Measurements from ENCODE around the gene SVEP1.

DNA sequence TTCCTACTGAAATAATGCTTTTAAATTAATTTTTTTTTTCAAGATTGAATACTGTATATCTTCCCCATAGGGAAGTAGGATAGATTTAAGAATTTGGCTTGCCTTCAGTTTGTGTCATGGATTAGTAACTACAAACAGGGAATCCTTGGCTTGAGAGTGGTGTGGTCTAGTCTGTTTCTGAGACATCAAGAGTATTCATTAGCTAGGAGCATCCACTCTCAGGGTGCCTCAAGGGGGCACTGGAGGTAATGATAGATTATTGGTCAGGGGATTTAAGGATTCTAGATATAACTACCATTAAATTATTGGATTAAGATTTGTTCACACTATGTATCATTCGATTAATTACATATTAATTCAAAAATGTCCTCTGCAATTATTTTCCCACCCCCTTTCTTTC, 150.1 kb downstream of the SVEP1 start:
- TF ChIP-seq, protein P1, sequence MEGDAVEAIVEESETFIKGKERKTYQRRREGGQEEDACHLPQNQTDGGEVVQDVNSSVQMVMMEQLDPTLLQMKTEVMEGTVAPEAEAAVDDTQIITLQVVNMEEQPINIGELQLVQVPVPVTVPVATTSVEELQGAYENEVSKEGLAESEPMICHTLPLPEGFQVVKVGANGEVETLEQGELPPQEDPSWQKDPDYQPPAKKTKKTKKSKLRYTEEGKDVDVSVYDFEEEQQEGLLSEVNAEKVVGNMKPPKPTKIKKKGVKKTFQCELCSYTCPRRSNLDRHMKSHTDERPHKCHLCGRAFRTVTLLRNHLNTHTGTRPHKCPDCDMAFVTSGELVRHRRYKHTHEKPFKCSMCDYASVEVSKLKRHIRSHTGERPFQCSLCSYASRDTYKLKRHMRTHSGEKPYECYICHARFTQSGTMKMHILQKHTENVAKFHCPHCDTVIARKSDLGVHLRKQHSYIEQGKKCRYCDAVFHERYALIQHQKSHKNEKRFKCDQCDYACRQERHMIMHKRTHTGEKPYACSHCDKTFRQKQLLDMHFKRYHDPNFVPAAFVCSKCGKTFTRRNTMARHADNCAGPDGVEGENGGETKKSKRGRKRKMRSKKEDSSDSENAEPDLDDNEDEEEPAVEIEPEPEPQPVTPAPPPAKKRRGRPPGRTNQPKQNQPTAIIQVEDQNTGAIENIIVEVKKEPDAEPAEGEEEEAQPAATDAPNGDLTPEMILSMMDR (IDR thresholded peaks at IDR 0.05): no peak
- TF ChIP-seq POLR2A (IDR thresholded peaks at IDR 0.05) (no peak), EP300 (IDR thresholded peaks at IDR 0.05) (no peak)
